Stimulated activated CD8-positive, alpha-beta memory T cell treated with anti-CD3 and anti-CD28 coated beads, Interleukin-12 subunit alpha, Interleukin-12 subunit beta, amount 100 ng/mL, for 1 hour (primary cell): ENCODE results near the gene TEKTIP1.
"Not testable (repeated sequence)": the region's sequence is repeated elsewhere in the genome, so short reads cannot be mapped to it uniquely, and the experiment has no call there.

Experiments
- DNase-seq: peaks from one replicate; pipeline ENCODE4 v3.0.0-alpha.2; 2020; ENCODE audit warnings: low read depth

TEKTIP1 gene

GRCh38 chr19:3507371-3508120, 31.4 kb upstream of the TEKTIP1 start:
- no peak for DNase-seq

- not testable (repeated sequence) for DNase-seq
Measured at GRCh38 chr19:3508121-3508661, 30.8 kb upstream of the TEKTIP1 start.

GRCh38 chr19:3508771-3509535, 30.0 kb upstream of the TEKTIP1 start:
- no peak for DNase-seq

- no peak for DNase-seq
Measured at GRCh38 chr19:3509566-3509989, 29.4 kb upstream of the TEKTIP1 start.

- no peak for DNase-seq
Measured at GRCh38 chr19:3510727-3511126, 28.2 kb upstream of the TEKTIP1 start.

- DNase-seq, result no peak
Measured at GRCh38 chr19:3511506-3512251, 27.3 kb upstream of the TEKTIP1 start.

- DNase-seq, result no peak
Measured at GRCh38 chr19:3512562-3513228, 26.3 kb upstream of the TEKTIP1 start.

- no peak for DNase-seq
Measured at GRCh38 chr19:3513229-3514140, 25.5 kb upstream of the TEKTIP1 start.

GRCh38 chr19:3514930-3515329, 24.0 kb upstream of the TEKTIP1 start:
- no peak for DNase-seq

- DNase-seq, result no peak
Measured at GRCh38 chr19:3515891-3516422, 23.0 kb upstream of the TEKTIP1 start.

- DNase-seq, result no peak
Measured at GRCh38 chr19:3516675-3517207, 22.2 kb upstream of the TEKTIP1 start.

- DNase-seq, result no peak
Measured at GRCh38 chr19:3517638-3518037, 21.3 kb upstream of the TEKTIP1 start.

- no peak for DNase-seq
Measured at GRCh38 chr19:3518255-3518654, 20.7 kb upstream of the TEKTIP1 start.

- DNase-seq, result no peak
Measured at GRCh38 chr19:3518659-3519058, 20.3 kb upstream of the TEKTIP1 start.

- no peak for DNase-seq
Measured at GRCh38 chr19:3519126-3519525, 19.8 kb upstream of the TEKTIP1 start.

GRCh38 chr19:3520166-3521103, 18.5 kb upstream of the TEKTIP1 start:
- no peak for DNase-seq

- DNase-seq, result no peak
Measured at GRCh38 chr19:3521104-3521445, 17.9 kb upstream of the TEKTIP1 start.

- no peak for DNase-seq
Measured at GRCh38 chr19:3522421-3523360, 16.3 kb upstream of the TEKTIP1 start.
